C4-2B (cell line): ENCODE data around the gene HRH1.

Source experiments
- ZFX ChIP-seq: fragments of 450-650 bp; IDR thresholded peaks from 2 replicates; pipeline ENCODE4 v1.6.1; 2017
- TF ChIP-seq, protein P1 (sequence below): fragments of 450-650 bp; conservative IDR thresholded peaks from 2 replicates; pipeline ENCODE4 v1.5.1; 2017; ENCODE audit warnings: mild to moderate bottlenecking

- TF ChIP-seq, protein P1, sequence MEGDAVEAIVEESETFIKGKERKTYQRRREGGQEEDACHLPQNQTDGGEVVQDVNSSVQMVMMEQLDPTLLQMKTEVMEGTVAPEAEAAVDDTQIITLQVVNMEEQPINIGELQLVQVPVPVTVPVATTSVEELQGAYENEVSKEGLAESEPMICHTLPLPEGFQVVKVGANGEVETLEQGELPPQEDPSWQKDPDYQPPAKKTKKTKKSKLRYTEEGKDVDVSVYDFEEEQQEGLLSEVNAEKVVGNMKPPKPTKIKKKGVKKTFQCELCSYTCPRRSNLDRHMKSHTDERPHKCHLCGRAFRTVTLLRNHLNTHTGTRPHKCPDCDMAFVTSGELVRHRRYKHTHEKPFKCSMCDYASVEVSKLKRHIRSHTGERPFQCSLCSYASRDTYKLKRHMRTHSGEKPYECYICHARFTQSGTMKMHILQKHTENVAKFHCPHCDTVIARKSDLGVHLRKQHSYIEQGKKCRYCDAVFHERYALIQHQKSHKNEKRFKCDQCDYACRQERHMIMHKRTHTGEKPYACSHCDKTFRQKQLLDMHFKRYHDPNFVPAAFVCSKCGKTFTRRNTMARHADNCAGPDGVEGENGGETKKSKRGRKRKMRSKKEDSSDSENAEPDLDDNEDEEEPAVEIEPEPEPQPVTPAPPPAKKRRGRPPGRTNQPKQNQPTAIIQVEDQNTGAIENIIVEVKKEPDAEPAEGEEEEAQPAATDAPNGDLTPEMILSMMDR: no peak
- TF ChIP-seq ZFX: no peak
These were observed 33.4 kb downstream of the HRH1 start for GRCh38 chr3:11187681-11188080.
